NCI-H748 treated with DMSO at 0.1 percent for 48 hours (cell line): ENCODE data around the gene FOXP1.
"Not testable (repeated sequence)": the region's sequence is repeated elsewhere in the genome, so short reads cannot be mapped to it uniquely, and the experiment has no call there.

Experiments
- DNase-seq: peaks from one replicate; lab custom pipeline; 2025; lab: John Stamatoyannopoulos, UW

FOXP1 gene

GRCh38 chr3:71030748-71031147, 552.8 kb downstream of the FOXP1 start:
- no peak for DNase-seq

- no peak for DNase-seq
These were observed 553.8 kb downstream of the FOXP1 start for GRCh38 chr3:71029770-71030169.

GRCh38 chr3:71028802-71029201, 554.7 kb downstream of the FOXP1 start:
- DNase-seq, result no peak

- DNase-seq, result no peak
These were observed 555.3 kb downstream of the FOXP1 start for GRCh38 chr3:71028184-71028583.

GRCh38 chr3:71026634-71027578, 556.6 kb downstream of the FOXP1 start:
- no peak for DNase-seq

- DNase-seq, result no peak
These were observed 558.0 kb downstream of the FOXP1 start for GRCh38 chr3:71025516-71025915.

- DNase-seq, result no peak
These were observed 558.5 kb downstream of the FOXP1 start for GRCh38 chr3:71025010-71025409.

- no peak for DNase-seq
These were observed 560.8 kb downstream of the FOXP1 start for GRCh38 chr3:71022551-71023335.

- DNase-seq, result no peak
These were observed 564.7 kb downstream of the FOXP1 start for GRCh38 chr3:71018799-71019198.

- no peak for DNase-seq
These were observed 567.2 kb downstream of the FOXP1 start for GRCh38 chr3:71016178-71016845.

- not testable (repeated sequence) for DNase-seq
These were observed 568.9 kb downstream of the FOXP1 start for GRCh38 chr3:71014616-71015015.

- no peak for DNase-seq
These were observed 570.6 kb downstream of the FOXP1 start for GRCh38 chr3:71012971-71013370.

- no peak for DNase-seq
These were observed 571.8 kb downstream of the FOXP1 start for GRCh38 chr3:71011565-71012287.

- no peak for DNase-seq
These were observed 572.6 kb downstream of the FOXP1 start for GRCh38 chr3:71010726-71011455.

- DNase-seq, result no peak
These were observed 575.1 kb downstream of the FOXP1 start for GRCh38 chr3:71008350-71008935.

- DNase-seq, result peak; percentile 24
These were observed 576.4 kb downstream of the FOXP1 start for GRCh38 chr3:71006810-71007785.

GRCh38 chr3:71005702-71006321, 577.7 kb downstream of the FOXP1 start:
- no peak for DNase-seq

GRCh38 chr3:71003511-71003910, 580.0 kb downstream of the FOXP1 start:
- DNase-seq, result no peak

- no peak for DNase-seq
These were observed 581.2 kb downstream of the FOXP1 start for GRCh38 chr3:71002298-71002697.
